COLO668 (cell line): ENCODE data around the gene PAPPA.

Source experiments
- DNase-seq: peaks from one replicate; lab custom pipeline; 2025; ENCODE audit not compliant: unreplicated experiment; lab: John Stamatoyannopoulos, UW

PAPPA gene

GRCh38 chr9:116309900-116310611 lies 156.5 kb downstream of the PAPPA start:
- DNase-seq = no peak

- DNase-seq = no peak
These were observed 158.6 kb downstream of the PAPPA start for GRCh38 chr9:116312221-116312620.

- no peak for DNase-seq
These were observed 160.0 kb downstream of the PAPPA start for GRCh38 chr9:116313638-116314037.

- no peak for DNase-seq
These were observed 162.7 kb downstream of the PAPPA start for GRCh38 chr9:116316246-116316645.

- DNase-seq = no peak
These were observed 163.9 kb downstream of the PAPPA start for GRCh38 chr9:116317503-116317902.

GRCh38 chr9:116318468-116319374 lies 165.1 kb downstream of the PAPPA start:
- DNase-seq = no peak

GRCh38 chr9:116319480-116319879 lies 165.9 kb downstream of the PAPPA start:
- DNase-seq = no peak

GRCh38 chr9:116320290-116320689 lies 166.7 kb downstream of the PAPPA start:
- no peak for DNase-seq

GRCh38 chr9:116322521-116322920 lies 168.9 kb downstream of the PAPPA start:
- no peak for DNase-seq

- peak; percentile 5 for DNase-seq
These were observed 169.4 kb downstream of the PAPPA start for GRCh38 chr9:116323012-116323411.

GRCh38 chr9:116323571-116323970 lies 170.0 kb downstream of the PAPPA start:
- DNase-seq = peak; percentile 5

GRCh38 chr9:116325924-116326323 lies 172.3 kb downstream of the PAPPA start:
- DNase-seq = no peak

GRCh38 chr9:116327701-116328405 lies 174.3 kb downstream of the PAPPA start:
- no peak for DNase-seq

GRCh38 chr9:116329470-116329869 lies 175.9 kb downstream of the PAPPA start:
- no peak for DNase-seq

GRCh38 chr9:116331241-116331640 lies 177.7 kb downstream of the PAPPA start:
- no peak for DNase-seq

- DNase-seq = no peak
These were observed 178.5 kb downstream of the PAPPA start for GRCh38 chr9:116332090-116332489.

- DNase-seq = no peak
These were observed 179.7 kb downstream of the PAPPA start for GRCh38 chr9:116333254-116333653.

GRCh38 chr9:116334546-116335150 lies 181.1 kb downstream of the PAPPA start:
- DNase-seq = no peak

GRCh38 chr9:116335392-116335791 lies 181.8 kb downstream of the PAPPA start:
- no peak for DNase-seq

- DNase-seq = no peak
These were observed 182.7 kb downstream of the PAPPA start for GRCh38 chr9:116336133-116336862.
